T-cell (primary cell): ENCODE measurements around the gene RNF10. TPM values are rescaled to one million over a fixed set of nuclear protein-coding genes. Genes with fewer than 3 reads are reported as not detected.

Source experiments
- ATAC-seq, 4 experiments: fragments of 200-7000 bp in 3 of 4; fragments of 150-1000 bp in 1 of 4; cut with Tn5 transposase; replicated peaks in 1 of 4; 1 replicate in 3 of 4; 2 replicates in 1 of 4; pipeline ENCODE4 v1.10.0; 2021; ENCODE audit warnings: moderate library complexity in 3 of 4, mild to moderate bottlenecking in 2 of 4, moderate number of reproducible peaks in 1 of 4
- CTCF ChIA-PET, 2 donors: fragments of 300-600 bp; sonication (Branson Sonifier 250); formaldehyde crosslinking; loops; one replicate each; lab custom pipeline; 2022; ENCODE audit warnings: antibody characterized with exemption in 2 of 2; lab: Charles Lee
- POLR2A ChIA-PET, 2 donors: fragments of 300-600 bp; sonication (Branson Sonifier 250); formaldehyde crosslinking; loops; one replicate each; lab custom pipeline; 2022; ENCODE audit warnings: antibody characterized with exemption in 2 of 2; lab: Charles Lee
- DNase-seq, 35 experiments: peaks; one replicate each; pipeline versions ENCODE4 v3.0.0 to v3.0.0-alpha.2; 2013 to 2023
- H3K27ac ChIP-seq: one replicate; pipeline ENCODE4 v1.5.1; 2013; ENCODE audit warnings: low read length
- H3K27me3 ChIP-seq, 2 experiments: replicated peaks in 1 of 2; 1 replicate in 1 of 2; 2 replicates in 1 of 2; pipeline versions ENCODE4 v1.6.1 to v1.7.0; 2013; ENCODE audit warnings: low read length in 1 of 2, mixed read lengths in 1 of 2; ENCODE audit not compliant: control insufficient read depth in 2 of 2, insufficient read depth in 2 of 2; ENCODE audit errors: extremely low read depth in 1 of 2
- H3K36me3 ChIP-seq, 2 donors: 1 replicate in 1 of 2; 2 replicates in 1 of 2; pipeline versions ENCODE4 v1.6.1 to v1.7.0; 2013; ENCODE audit warnings: low read length in 1 of 2; ENCODE audit not compliant: control insufficient read depth in 2 of 2, insufficient read depth in 1 of 2; ENCODE audit errors: extremely low read depth in 1 of 2
- H3K4me1 ChIP-seq, 2 experiments: 1 replicate in 1 of 2; 2 replicates in 1 of 2; pipeline versions ENCODE4 v1.6.1 to v1.7.0; 2013; ENCODE audit warnings: low read length in 2 of 2, mixed read lengths in 1 of 2; ENCODE audit not compliant: insufficient read depth in 2 of 2, control insufficient read depth in 1 of 2; ENCODE audit errors: extremely low read depth in 1 of 2
- H3K4me3 ChIP-seq, 2 donors: 1 replicate in 1 of 2; 2 replicates in 1 of 2; pipeline versions ENCODE4 v1.5.1 to v1.7.0; 2013; ENCODE audit warnings: mild to moderate bottlenecking in 2 of 2, low read length in 1 of 2, moderate library complexity in 1 of 2; ENCODE audit not compliant: control insufficient read depth in 1 of 2; ENCODE audit errors: extremely low read depth in 1 of 2
- H3K9me3 ChIP-seq: 2 replicates; pipeline ENCODE4 v1.7.0; 2013
- H3K27ac Mint-ChIP-seq, 2 donors: one replicate each; pipeline ENCODE4 v1.8.0; 2020 to 2021; ENCODE audit warnings: mild to moderate bottlenecking in 2 of 2, mixed read lengths in 2 of 2
- H3K27me3 Mint-ChIP-seq, 2 donors: one replicate each; pipeline ENCODE4 v1.8.0; 2021 to 2022; ENCODE audit warnings: mixed read lengths in 2 of 2
- H3K36me3 Mint-ChIP-seq: one replicate; pipeline ENCODE4 v1.8.0; 2021; ENCODE audit warnings: mixed read lengths
- H3K4me1 Mint-ChIP-seq, 3 donors: one replicate each; pipeline ENCODE4 v1.8.0; 2020 to 2022; ENCODE audit warnings: mixed read lengths in 3 of 3, mild to moderate bottlenecking in 1 of 3
- H3K4me3 Mint-ChIP-seq, 3 donors: one replicate each; pipeline ENCODE4 v1.8.0; 2020 to 2022; ENCODE audit warnings: mild to moderate bottlenecking in 3 of 3, mixed read lengths in 3 of 3, moderate library complexity in 3 of 3
- H3K9me3 Mint-ChIP-seq, 3 donors: one replicate each; pipeline ENCODE4 v1.8.0; 2020 to 2022; ENCODE audit warnings: mixed read lengths in 3 of 3
- WGBS: methylation state at CpG from one replicate; pipeline ENCODE4 v1.1.5; 2013; ENCODE audit warnings: missing lambda C conversion rate; ENCODE audit not compliant: insufficient coverage; 5-methylcytosine and 5-hydroxymethylcytosine counted together
- total RNA-seq, 35 experiments: library from RNA in 6 of 35; stranded (reverse) in 6 of 35; fragments of 120-200 nt in 1 of 35; gene quantifications; one replicate each; pipeline versions ENCODE4 v1.2.1 to v1.2.4 and lab custom pipeline; 2013 to 2026

Gene RNF10
- total RNA-seq, 5 donors from 2014 or later (not counting 1 experiment from before 2014, with no cell fraction given): 204 to 348 (median 222) TPM

DNA sequence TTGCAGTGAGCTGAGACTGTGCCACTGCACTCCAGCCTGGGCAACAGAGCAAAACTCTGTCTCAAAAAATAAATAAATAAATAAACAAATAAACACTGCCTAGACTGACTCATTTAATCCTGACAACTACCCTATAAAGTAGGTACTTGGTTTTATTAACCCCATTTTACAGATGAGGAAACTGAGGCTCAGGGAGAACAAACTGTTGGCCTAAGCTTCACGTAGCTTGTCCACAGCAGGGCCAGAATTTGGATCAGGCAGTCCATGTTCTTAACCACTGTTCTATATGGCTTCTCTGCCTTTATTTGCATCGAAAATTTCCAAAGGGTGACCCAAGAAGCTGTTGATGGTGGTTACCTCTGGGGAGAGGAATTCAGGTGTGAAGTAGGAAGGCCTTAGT is 52.7 kb downstream of the RNF10 start:
- POLR2A ChIA-PET: no interaction called here
- H3K4me1 Mint-ChIP-seq: peaks cover 13 to 18% (median 17%) of the 10 kb centered on the region in 3 donors
- Histone ChIP-seq H3K4me1 (peaks cover 0 to 22% of the 10 kb centered on the region in 2 experiments), H3K27me3 (peaks cover 2 to 29% of the 10 kb centered on the region in 2 experiments), H3K4me3 (no peak overlapping the region), H3K27ac (no peak overlapping the region), H3K9me3 (no peaks in the 10 kb centered on the region), H3K36me3 (no peaks in the 10 kb centered on the region)
- DNase-seq: no peak
- H3K27me3 Mint-ChIP-seq: peaks cover 0 to 7% of the 10 kb centered on the region in 2 donors
- CTCF ChIA-PET: interaction anchor here in 1 of 2 donors (0.6 kb wide), 1 partner anchor 49 kb away, joined by 3 read pairs; no protein-coding TSS in a partner anchor
- no CpG with 5 or more reads among the region's 2 CpGs for WGBS
- no peak overlapping the region for H3K27ac Mint-ChIP-seq
- no peaks in the 10 kb centered on the region for H3K36me3 Mint-ChIP-seq
- ATAC-seq: no peak
- H3K9me3 Mint-ChIP-seq: no peaks in the 10 kb centered on the region
- H3K4me3 Mint-ChIP-seq: no peak overlapping the region

- DNase-seq (no peak), ATAC-seq (no peak)
- H3K9me3 Mint-ChIP-seq: no peaks in the 10 kb centered on the region
- H3K36me3 Mint-ChIP-seq: no peaks in the 10 kb centered on the region
- H3K9me3 ChIP-seq: no peaks in the 10 kb centered on the region
- H3K27ac Mint-ChIP-seq: no peak overlapping the region
- peaks cover 2 to 28% of the 10 kb centered on the region in 2 experiments for H3K27me3 ChIP-seq
- ChIA-PET POLR2A (interaction anchor here in 1 of 2 donors (0.6 to 0.7 kb wide), 2 partner anchors 13 to 1856 kb away, joined by 4 read pairs; no protein-coding TSS in a partner anchor), CTCF (interaction anchor here in 1 of 2 donors (0.5 to 1.0 kb wide), 3 partner anchors 119 to 812 kb away, joined by 3 read pairs; partner anchors contain the start of gene RNF34)
- no peak overlapping the region for H3K27ac ChIP-seq
- H3K4me3 Mint-ChIP-seq: no peak overlapping the region
- H3K4me1 Mint-ChIP-seq: peaks cover 7 to 10% (median 9%) of the 10 kb centered on the region in 3 donors
- H3K36me3 ChIP-seq: no peaks in the 10 kb centered on the region
- peaks cover 0 to 15% of the 10 kb centered on the region in 2 experiments for H3K4me1 ChIP-seq
- H3K4me3 ChIP-seq: no peak overlapping the region
- WGBS: no CpG with 5 or more reads among the region's 1 CpG
- H3K27me3 Mint-ChIP-seq: peaks cover 0 to 4% of the 10 kb centered on the region in 2 donors
Measured at GRCh38 chr12:120588371-120588770, 54.2 kb downstream of the RNF10 start.

- ChIA-PET CTCF (no interaction called here), POLR2A (interaction anchor here in 1 of 2 donors (0.6 kb wide), 1 partner anchor 1855 kb away, joined by 4 read pairs; no protein-coding TSS in a partner anchor)
- Mint-ChIP-seq H3K4me1 (peaks cover 0 to 3% (median 2%) of the 10 kb centered on the region in 3 donors), H3K36me3 (no peaks in the 10 kb centered on the region), H3K27ac (no peak overlapping the region), H3K27me3 (no peaks in the 10 kb centered on the region), H3K9me3 (no peaks in the 10 kb centered on the region), H3K4me3 (no peak overlapping the region)
- Histone ChIP-seq H3K9me3 (no peaks in the 10 kb centered on the region), H3K4me1 (peaks cover 0 to 7% of the 10 kb centered on the region in 2 experiments), H3K27me3 (peaks cover 0 to 20% of the 10 kb centered on the region in 2 experiments), H3K4me3 (no peak overlapping the region), H3K36me3 (no peaks in the 10 kb centered on the region), H3K27ac (no peak overlapping the region)
- 93% methylated on average over 8 of the region's 17 CpGs for WGBS
- ATAC-seq (no peak), DNase-seq (no peak)
Measured at GRCh38 chr12:120588948-120589930, 55.1 kb downstream of the RNF10 start.

DNA sequence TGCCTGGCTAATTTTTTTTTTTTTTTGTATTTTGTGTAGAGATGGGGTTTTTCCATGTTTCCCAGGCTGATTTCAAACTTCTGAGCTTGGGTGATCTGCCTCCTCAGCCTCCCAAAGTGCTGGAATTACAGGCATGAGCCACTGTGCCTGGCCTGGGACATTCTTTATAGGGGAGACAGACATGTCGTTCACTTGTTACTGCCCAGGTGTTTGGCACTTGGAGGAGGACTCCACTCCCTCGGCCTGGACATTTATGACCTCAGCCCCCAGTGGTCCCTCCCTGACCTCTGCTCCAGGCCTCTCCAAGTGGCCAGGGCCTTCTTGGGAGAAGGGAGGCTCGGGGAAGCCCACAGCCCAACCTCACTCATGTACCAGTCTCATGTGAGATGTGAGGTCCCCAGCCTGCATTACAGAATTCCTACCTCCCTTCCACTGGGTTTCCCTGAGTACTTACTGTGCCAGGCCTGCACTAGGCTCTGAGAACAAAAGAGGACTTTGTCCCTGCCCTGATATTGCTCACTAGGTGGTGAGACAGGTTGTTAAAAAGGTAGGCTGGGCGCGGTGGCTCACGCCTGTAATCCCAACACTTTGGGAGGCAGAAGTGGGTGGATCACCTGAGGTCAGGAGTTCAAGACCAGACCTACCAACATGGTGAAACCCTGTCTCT is 56.7 kb downstream of the RNF10 start:
- no peaks in the 10 kb centered on the region for H3K4me1 ChIP-seq
- no peak overlapping the region for H3K4me3 ChIP-seq
- 92% methylated on average over 4 of the region's 6 CpGs for WGBS
- no peaks in the 10 kb centered on the region for H3K9me3 Mint-ChIP-seq
- no peaks in the 10 kb centered on the region for H3K36me3 ChIP-seq
- H3K27ac Mint-ChIP-seq: no peak overlapping the region
- CTCF ChIA-PET: interaction anchor here (0.6 to 0.7 kb wide), 2 partner anchors 469 to 502 kb away, joined by 3 read pairs; no protein-coding TSS in a partner anchor
- H3K27ac ChIP-seq: no peak overlapping the region
- ATAC-seq (no peak), DNase-seq (no peak)
- H3K4me1 Mint-ChIP-seq: no peaks in the 10 kb centered on the region
- POLR2A ChIA-PET: interaction anchor here in 1 of 2 donors (0.6 kb wide), 1 partner anchor 297 kb away, joined by 3 read pairs; no protein-coding TSS in a partner anchor
- no peaks in the 10 kb centered on the region for H3K36me3 Mint-ChIP-seq
- H3K9me3 ChIP-seq: no peaks in the 10 kb centered on the region
- peaks cover 0 to 1% of the 10 kb centered on the region in 2 donors for H3K27me3 Mint-ChIP-seq
- no peak overlapping the region for H3K4me3 Mint-ChIP-seq
- peaks cover 0 to 6% of the 10 kb centered on the region in 2 experiments for H3K27me3 ChIP-seq

- no peak overlapping the region for H3K27ac Mint-ChIP-seq
- no peaks in the 10 kb centered on the region for H3K4me1 Mint-ChIP-seq
- ATAC-seq: no peak
- WGBS: 88% methylated on average over 2 of the region's 8 CpGs
- H3K9me3 Mint-ChIP-seq: no peaks in the 10 kb centered on the region
- H3K4me3 ChIP-seq: no peak overlapping the region
- no peak for DNase-seq
- H3K9me3 ChIP-seq: no peaks in the 10 kb centered on the region
- POLR2A ChIA-PET: no interaction called here
- H3K36me3 Mint-ChIP-seq: no peaks in the 10 kb centered on the region
- H3K4me1 ChIP-seq: no peaks in the 10 kb centered on the region
- peaks cover 0 to 3% of the 10 kb centered on the region in 2 donors for H3K27me3 Mint-ChIP-seq
- no peak overlapping the region for H3K4me3 Mint-ChIP-seq
- no peak overlapping the region for H3K27ac ChIP-seq
- peaks cover 0 to 4% of the 10 kb centered on the region in 2 experiments for H3K27me3 ChIP-seq
- no peaks in the 10 kb centered on the region for H3K36me3 ChIP-seq
- CTCF ChIA-PET: no interaction called here
Measured at GRCh38 chr12:120592121-120593049, 58.2 kb downstream of the RNF10 start.
